Renal cortex interstitium (tissue), 11 donors: Measurements from ENCODE around the gene SKP2. TPM values are rescaled to one million over a fixed set of nuclear protein-coding genes. Genes with fewer than 3 reads are reported as not detected.
"Not testable (repeated sequence)": the region's sequence is repeated elsewhere in the genome, so short reads cannot be mapped to it uniquely, and the experiment has no call there.

Experiments used
- DNase-seq, 11 donors: peaks; one replicate each; pipeline ENCODE4 v3.0.0-alpha.2; 2013; ENCODE audit warnings: low read depth in 9 of 11, low spot score in 4 of 11; ENCODE audit errors: extremely low read depth in 1 of 11
- polyA plus RNA-seq, 3 donors: library from polyadenylated mRNA; unstranded; fragments of 120-200 nt; gene quantifications; one replicate each; pipeline ENCODE4 v1.2.1, GENCODE V29; 2013; ENCODE audit not compliant: insufficient read length in 3 of 3

SKP2 gene
- polyA plus RNA-seq, 3 donors, result 42.8 to 57.1 (median 51.0) TPM

- DNase-seq, result no peak
These were observed 26.6 kb downstream of the SKP2 start for GRCh38 chr5:36178524-36178890.

GRCh38 chr5:36179950-36180349, 28.0 kb downstream of the SKP2 start:
- no peak for DNase-seq

- DNase-seq, result no peak
These were observed 28.8 kb downstream of the SKP2 start for GRCh38 chr5:36180556-36181350.

GRCh38 chr5:36181774-36182173, 29.9 kb downstream of the SKP2 start:
- DNase-seq, result no peak

GRCh38 chr5:36184408-36184807, 32.5 kb downstream of the SKP2 start:
- DNase-seq, result not testable (repeated sequence)

- no peak for DNase-seq
These were observed 41.8 kb downstream of the SKP2 start for GRCh38 chr5:36193746-36194145.

- DNase-seq, result no peak
These were observed 46.4 kb downstream of the SKP2 start for GRCh38 chr5:36198281-36198680.

- DNase-seq, result not testable (repeated sequence)
These were observed 46.9 kb downstream of the SKP2 start for GRCh38 chr5:36198783-36199182.

GRCh38 chr5:36199620-36200019, 47.7 kb downstream of the SKP2 start:
- DNase-seq, result no peak

GRCh38 chr5:36200513-36200912, 48.6 kb downstream of the SKP2 start:
- DNase-seq, result no peak

GRCh38 chr5:36202521-36202961, 50.6 kb downstream of the SKP2 start:
- no peak for DNase-seq

- DNase-seq, result no peak
These were observed 53.4 kb downstream of the SKP2 start for GRCh38 chr5:36205329-36205728.

- no peak for DNase-seq
These were observed 55.0 kb downstream of the SKP2 start for GRCh38 chr5:36206913-36207312.

- DNase-seq, result no peak
These were observed 56.9 kb downstream of the SKP2 start for GRCh38 chr5:36208786-36209185.

GRCh38 chr5:36209664-36210063, 57.8 kb downstream of the SKP2 start:
- DNase-seq, result no peak

- no peak for DNase-seq
These were observed 62.5 kb downstream of the SKP2 start for GRCh38 chr5:36214436-36214835.

- DNase-seq, result no peak
These were observed 64.0 kb downstream of the SKP2 start for GRCh38 chr5:36215910-36216309.

GRCh38 chr5:36217567-36217966, 65.7 kb downstream of the SKP2 start:
- DNase-seq, result no peak

- no peak for DNase-seq
These were observed 66.1 kb downstream of the SKP2 start for GRCh38 chr5:36217988-36218387.

GRCh38 chr5:36222620-36223019, 70.7 kb downstream of the SKP2 start:
- no peak for DNase-seq

- no peak for DNase-seq
These were observed 75.1 kb downstream of the SKP2 start for GRCh38 chr5:36227046-36227445.
